Superior temporal gyrus (tissue), 1 donor: ENCODE measurements around the gene ZBTB22.
A peak's percentile ranks its signal among the peaks of the same experiment; 100 is the strongest.

ENCODE experiments used
- DNase-seq: peaks from one replicate; pipeline ENCODE4 v3.0.0-alpha.2; 2016; ENCODE audit errors: extremely low spot score

ZBTB22 gene

DNA sequence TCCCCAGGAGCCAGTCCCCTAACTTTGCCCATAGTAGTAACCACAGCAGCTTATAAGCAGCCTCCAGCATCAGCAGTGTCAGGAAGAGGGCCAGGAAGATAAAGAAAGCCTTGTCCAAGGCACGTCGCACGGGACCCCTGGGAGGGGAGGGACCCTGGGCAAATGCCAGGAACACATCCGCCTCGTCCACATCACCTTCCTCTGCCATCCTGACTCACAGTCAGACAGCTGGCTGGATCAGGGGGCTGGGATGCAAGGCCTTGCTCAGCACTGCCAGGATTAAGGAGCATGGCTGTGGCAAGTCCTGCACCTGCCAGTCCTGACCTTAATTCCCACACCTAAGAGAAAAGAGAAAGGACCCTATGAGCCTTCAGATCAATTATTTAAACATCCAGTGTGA is 11.5 kb upstream of the ZBTB22 start:
- DNase-seq, result no peak

DNA sequence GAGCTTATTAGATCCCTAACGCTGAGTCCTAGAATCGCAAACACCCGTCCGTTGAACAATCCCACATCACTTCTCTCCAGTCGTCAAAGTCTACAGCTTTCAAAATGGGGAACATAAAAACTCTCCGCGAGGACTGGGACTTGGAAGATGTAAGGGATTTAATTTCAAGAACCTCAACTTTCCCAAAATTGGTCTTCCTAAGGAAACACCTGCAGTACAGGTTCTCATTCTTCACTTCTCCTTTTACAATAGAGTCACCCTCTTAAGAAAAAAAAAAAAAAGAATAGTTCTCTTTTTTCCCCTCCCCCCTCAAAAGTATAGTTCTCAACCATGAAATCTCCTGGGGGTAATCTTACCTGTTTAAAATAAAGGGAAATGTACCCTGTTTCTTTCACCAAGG is 6.6 kb upstream of the ZBTB22 start:
- no peak for DNase-seq

DNA sequence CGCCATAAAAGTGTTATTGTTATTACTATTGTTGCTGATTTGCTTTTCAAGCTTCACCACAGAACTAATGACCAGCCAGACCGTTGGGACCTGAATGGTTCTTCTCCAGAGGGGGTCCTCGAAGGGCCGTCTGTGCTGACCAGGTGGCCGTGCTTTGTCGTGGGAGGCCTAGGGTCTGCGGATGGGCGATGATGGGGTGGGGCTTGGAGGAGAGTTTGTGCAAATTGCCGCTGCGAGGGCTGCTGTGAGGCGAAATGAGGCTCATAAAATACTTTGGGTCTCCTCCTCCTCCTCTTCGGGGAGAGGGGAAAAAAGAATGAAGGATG is 6.0 kb upstream of the ZBTB22 start:
- no peak for DNase-seq

DNA sequence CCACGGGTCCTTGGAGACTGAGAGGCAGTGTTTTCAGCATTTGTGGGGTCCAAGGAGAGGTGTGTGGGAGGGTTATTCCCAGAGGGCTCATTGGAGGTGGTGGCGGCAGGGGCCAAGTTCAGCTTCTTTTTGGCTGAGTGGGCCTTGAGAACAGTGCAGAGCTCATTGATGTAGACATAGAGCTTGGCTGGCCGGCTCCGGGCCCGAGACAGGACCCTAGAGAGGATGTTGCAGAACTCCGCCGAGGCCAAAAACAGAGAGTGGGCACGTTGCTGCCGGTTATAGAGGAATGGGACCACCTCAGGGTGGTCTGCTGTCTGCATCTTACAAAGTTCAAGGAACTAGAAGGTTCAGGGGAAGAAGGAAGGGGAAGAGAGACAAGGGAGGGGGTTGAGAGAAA is 3.7 kb upstream of the ZBTB22 start:
- no peak for DNase-seq

DNA sequence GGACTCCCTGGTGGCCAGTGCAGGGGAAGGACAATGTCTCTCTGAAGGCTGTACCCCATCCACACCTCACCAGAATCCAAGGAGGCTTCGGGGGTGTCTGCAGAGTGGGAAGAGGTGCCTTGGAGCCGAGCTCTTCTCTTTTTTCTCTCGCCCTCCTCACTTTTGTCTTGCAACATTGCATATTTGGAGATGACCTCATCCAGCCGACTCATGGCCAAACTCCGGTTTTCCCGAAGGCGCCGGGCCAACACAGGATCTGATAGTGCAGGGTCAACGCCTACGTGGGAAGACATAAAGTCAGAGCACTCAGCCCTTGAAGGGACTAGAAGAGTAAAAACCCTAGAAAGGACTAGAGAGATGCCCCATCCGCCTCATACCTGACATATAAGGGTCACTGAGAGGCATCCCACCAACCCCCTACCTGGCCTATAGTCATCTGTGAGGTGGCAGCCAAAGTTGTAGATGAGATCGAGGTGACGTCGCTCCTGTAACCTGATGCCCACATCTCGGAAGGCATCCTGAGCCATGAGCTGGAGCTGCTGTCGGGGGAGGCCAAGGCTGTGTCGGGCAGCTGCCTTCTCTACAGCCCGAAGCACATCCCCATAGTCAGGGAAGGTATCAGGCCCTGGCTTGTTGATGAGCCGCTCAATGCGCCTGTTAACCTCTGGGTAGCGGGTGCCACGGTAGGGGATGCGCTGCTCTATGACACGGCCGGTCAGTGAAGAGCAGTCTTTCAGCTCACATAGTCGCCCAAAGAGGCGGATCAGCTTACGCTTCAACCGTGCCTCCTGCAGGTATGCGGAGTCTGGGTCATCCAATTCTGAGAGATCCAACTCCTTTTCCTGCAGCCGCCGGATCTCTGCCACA is 3.0 kb upstream of the ZBTB22 start:
- no peak for DNase-seq

DNA sequence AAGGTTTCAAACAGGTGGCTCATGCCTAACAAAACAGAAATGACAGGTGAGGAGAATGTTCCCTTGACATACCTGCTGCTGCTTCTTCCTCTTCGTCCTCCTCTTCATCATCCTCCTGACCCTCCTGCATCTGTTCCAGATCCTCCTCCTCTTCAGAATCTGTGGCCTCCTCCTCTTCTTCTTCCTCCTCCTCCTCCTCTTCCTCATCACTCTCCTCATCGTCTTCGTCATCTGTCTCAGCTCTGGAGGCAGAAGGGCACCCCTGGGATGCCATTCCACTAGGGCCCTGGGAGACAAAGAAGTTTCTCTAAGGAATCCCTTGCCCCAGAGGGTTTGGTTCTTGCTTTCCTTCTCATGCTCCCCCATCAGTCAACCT is 2.4 kb upstream of the ZBTB22 start:
- no peak for DNase-seq

DNA sequence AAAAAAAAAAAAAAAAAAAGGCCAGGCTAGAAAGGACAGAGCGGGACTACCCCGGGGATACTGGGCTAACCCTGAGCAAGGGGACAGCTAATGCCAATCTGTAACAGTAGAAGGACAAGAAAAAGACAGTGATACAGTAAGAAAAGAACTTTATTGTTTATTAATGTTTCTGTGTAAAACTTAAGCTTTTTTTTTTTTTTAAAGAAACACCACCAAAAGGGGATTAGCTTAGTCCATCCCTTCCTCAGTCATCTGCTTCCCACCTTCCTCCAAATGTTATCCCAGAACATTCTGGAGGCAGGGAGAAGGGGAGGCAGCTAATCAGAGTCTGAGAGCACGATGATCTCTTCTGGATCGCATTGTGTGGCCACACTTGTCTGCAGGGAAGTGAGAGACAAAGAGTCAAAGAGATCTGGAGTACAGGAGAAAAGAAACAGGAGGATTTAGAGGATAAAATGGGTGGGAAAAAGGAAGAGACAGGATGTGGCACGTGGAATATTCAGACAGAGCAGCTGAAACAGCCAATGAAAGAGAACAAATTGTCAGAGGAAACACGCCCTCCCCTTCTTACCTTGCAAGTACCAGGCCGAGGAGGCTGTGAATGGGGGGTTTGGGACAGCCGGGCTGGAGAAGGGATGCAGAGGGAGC is 1.0 kb upstream of the ZBTB22 start:
- no peak for DNase-seq

DNA sequence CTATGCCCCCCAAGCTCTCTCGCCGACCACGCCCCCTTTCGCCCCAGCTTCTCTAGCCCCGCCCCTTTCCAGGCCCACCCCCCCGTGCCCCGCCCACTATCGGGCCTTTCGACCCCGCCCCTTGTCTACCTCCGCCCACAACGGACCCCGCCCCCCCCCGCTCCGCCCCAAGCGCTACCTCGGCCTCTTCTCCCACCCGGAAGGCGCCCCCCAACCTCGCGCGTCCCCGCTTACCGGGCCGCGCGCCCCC is 200 bp downstream of the ZBTB22 start:
- DNase-seq, result no peak

DNA sequence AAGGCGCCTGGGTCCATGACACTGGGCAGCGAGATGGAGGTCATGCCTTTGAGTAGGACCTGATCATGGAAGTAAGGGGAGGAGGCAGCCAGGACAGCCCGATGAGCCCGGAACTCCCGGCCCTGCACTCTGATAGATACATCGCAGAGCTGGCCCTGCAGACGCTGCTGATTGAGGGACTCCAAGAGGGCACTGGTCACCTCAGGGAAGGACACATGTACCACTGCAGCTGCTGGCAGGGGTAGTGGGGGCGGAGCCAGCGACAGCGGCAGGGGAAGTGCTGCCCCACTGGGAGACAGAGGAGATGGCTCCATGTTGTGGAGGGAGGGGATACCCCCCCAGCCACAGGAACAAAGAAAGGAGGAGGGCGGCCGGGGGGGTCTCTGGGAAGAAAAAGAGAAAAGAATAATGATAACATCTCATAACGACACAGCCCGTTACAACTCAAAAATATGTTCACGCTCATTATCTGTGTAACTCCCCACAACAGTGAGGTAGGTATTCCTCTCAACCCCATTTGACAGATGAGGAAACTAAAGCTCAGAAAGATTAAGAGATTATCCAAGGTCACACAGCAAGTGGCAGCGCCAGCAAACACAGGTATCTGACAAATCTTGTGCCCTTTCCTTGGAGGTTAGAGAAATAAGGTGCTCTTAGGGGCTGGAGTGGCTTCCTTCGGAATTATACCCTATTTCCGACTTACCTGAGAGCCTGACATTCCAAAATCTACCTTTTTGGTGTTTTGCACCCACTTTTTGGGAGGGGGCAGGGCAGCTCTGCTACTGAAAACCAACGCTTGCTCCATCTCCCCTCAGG is 733 bp downstream of the ZBTB22 start:
- no peak for DNase-seq

DNA sequence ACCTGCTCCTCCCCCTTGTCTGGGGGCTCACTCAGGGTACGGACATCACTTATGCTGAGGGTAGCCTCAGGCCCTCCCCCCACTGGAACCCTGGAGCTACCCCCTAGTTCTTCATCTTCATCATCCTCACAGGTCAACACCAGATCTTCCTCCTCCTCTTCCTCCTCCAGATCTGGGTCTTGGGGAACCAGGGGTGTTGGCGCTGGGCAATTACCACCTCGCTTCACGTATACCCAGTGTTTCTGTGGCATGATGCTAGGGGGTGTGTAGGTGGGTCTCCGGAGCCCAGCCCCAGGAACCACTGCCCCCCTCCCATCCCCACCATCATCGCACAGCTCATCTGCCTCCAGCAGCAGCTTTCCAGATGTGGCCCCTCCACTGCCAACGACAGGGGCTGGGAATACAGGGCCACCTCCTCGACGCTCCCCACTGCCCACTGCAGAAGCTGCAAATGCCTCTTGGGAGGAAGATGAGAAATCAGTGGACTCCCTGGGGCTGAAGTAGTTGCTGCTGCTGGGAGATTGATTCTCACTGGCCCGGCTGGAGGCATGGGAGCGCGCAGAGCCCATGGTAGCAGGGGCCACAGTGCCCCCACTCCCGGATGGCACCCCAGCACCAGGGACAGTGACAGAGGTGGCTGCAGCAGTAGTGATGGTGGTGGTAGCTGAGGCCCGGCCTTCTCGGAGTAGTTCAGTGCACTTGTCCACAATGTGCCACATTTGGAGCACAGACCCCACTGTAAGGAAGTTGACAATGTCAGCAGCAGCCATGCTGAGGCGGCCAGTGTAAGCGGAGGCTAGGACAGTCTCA is 1.5 kb downstream of the ZBTB22 start:
- DNase-seq, result no peak

DNA sequence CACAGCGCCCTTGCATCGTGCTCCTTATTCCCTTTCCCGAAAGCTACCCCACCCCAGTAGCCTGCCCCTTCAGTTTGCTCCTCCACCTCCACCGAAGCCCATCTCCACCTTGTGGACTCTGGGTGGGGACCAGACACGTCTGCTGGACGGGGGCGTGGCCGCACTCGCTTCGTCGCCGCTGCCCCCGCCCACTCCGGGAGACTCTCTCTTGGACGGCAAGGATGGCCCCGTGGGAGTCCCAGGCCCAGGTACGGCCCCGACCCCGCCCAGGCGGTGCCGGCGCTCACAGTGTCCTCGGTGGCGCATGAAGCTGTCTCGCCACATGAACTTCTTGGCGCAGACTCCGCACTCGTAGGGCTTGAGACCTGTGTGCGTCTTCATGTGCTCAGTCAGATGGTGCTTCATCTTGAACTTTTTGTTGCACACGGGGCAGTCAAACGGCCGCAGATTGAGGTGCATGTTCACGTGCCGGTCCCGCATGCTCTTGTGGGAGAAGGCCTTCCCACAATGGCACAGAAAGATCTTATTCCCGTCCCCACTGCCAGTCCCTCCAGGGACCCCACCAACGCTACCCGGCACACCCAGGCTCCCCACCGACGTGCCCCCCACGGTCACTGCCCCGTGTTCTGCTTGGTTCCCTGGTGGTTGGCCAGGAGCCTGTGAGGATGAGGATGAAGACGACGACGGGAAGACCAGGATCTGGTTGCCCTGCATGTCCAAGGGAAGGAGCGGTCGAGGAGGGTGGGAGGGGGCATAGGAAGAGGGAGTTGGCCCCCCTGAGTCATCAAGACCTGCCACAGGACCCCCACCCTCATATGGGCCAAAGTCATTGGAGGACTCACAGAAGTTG is 2.4 kb downstream of the ZBTB22 start:
- no peak for DNase-seq

DNA sequence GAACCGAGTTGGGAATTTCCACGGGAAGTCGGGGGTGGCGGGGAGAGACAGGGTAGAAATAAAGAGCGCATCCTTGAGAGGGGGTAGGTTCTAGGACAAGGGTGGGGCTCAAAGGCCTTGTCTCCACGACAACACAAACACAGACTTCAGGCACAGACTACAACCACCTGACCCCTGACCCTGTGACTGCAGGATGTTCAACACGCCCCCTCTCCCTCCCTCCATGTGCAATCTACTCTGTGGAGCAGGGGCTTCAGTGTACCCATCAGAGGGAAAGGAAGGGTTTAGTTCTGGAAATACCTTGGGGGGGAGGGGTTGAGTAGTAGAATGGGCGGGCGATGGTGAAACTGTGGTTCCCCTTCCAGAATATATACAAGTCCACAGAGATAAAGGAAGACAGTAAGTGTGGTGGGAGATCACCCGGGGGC is 3.0 kb downstream of the ZBTB22 start:
- peak; percentile 27 for DNase-seq

DNA sequence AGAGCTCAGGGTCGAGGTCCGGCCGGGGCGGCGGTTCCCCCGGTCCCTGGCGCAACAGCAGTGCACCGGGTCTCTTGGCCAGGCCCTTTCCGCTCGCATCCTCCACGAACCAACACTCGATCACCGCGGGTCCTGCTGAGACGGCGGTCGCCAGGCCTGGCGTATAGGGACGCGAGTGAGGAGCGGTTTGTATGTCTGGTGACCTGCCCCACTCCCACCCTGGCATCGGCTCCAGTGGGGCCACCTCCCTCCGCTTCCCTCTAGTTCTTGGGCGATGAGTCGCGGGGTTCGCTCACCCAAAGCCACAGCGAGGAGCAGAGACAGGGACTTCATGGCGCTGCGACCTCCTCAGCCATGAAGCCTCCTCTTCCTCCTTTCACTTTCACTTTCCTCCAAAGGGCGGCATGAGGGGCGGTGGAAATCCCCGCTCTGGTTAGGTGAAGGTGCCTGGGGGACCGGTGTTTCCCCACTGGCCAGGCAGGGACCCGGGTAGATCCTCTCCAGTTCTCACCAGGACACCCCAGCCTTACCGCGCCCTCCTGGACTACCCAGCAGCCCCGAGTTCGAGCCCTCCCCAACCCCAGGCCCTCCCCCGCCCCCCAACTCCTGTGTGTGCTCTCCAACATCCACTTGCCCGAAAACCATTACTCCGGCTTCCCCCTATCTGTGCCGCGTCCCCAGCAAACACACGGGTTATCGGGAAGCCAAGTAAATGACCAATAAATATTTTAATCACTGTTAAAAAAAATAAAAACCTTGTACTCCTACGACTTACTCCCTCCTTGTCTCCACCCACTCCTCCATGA is 3.6 kb downstream of the ZBTB22 start, which contains the start of gene TAPBP:
TSS of gene TAPBP (minus strand) at position 370 of the 806 bp plus-strand sequence. CDS start at position 333, 37 bp downstream.
- peak; percentile 54 for DNase-seq

DNA sequence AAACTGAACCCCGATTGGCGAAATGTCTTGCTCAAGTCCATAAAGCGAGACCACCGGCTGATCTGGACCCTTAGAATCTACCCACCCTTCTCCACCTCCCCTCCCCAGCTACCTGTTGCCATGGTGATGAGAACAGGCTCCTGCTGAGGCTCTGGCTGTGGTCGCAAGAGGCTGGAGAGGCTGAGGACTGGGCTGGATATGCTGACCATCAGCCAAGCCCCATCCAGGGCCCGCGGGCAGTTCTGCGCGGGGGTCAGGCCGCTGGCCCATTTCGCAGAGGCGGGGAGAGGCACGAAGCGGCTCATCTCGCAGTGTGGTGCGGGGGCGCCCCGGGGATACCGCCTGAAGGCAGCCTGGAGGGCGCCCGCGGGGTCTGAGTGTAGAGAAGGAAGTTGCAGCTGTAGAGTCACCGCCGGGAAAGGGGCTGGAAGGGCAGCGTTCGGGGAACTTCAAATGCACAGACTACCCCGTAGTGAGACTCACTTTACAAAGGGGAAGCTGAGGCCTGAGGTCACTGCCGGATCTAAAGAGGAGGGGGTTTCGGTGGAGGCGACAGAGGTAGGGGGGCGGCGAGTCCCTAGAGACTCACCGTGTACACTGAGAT is 4.3 kb downstream of the ZBTB22 start:
- peak; percentile 31 for DNase-seq

DNA sequence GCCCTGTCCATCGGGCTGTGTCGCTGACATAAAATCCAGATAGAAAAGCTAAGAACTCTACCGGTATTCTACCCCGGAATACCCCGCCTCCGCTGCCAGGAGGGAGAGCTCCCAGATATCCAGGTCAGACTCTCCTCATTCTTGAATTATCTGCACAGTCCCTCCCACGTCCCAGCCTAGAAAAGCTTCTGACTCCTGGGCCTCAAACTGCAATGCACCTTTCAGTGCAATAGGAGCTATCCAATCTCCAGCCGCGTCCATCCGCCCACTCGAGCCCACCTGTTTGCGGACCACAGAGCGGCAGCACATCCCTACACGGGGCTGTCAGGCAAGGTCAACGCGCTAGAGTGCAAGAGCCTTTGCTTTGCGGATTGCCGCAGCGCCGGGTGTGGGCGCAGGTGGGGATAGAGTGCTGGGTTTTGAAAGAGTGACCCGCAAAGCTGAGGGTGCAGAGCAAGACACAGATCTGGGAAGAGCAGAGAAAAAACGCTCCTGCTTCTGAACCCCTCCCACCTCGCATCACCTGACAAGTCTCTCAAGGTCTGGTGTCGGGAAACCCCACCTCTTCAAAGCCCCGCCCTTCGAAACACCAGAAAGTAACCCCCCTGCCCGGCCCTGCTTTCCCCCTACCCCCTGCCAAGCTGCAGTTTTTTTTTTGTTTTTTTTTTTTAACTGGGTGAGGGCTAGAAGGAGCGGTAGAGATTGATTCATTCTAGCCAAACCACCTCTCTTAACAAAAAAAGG is 5.0 kb downstream of the ZBTB22 start:
- DNase-seq, result peak; percentile 64

DNA sequence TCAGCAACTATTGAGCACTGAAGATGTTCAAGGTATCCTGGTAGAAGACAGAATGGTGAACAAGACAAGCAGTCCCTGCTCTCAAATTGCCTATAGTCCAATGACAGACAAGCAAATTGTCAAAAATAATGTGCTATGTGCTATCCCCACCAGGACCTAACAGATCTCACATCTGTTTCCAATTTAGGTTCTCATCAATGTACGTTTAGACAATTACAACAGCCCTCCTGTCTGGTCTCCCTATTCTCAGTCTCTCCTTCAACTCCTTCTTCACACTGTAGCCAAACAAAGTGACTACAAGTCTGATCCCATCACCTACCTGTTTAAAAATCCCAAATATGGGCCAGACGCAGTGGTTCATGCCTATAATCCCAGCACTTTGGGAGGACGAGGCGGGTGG is 11.2 kb downstream of the ZBTB22 start:
- no peak for DNase-seq

DNA sequence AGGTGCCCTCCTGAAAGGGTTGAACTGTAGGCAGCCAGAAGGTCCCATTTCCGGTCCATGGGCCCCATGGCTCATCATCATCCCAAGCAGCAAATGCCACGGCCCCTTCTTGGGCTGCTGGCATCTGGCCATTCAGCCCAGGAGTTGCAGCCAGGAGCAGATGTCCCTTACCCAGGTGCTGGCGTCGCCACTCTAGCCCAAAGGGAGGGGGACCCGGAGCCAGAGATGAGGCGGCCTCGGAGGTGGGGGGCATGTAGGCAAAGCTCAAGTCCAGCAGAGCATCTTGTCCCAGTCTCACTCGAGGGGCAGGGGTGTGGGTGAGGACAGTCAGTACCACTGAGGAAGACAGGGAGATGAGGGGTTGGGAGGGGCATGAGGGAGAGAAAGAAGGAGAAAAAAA is 12.5 kb downstream of the ZBTB22 start:
- no peak for DNase-seq

DNA sequence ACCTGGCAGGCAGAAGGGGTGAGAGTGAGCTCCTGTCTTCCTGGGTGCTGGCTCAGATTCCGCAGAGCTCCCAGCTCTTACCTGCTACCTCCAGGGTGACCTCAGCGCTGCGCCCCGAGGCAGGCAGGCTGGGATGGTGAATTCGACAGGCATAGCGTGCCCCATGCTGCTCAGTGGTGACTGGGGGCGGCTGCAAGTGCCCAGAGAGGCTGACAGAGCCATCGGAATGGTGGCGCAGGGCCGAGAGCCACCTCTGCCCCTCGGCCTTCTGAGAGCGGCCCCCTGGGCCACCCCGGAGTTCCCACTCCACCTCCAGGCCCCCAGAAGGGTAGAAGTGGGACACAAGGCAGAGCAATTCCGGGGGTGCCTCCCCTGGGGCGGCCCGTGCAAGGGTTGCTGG is 13.3 kb downstream of the ZBTB22 start:
- DNase-seq, result no peak

DNA sequence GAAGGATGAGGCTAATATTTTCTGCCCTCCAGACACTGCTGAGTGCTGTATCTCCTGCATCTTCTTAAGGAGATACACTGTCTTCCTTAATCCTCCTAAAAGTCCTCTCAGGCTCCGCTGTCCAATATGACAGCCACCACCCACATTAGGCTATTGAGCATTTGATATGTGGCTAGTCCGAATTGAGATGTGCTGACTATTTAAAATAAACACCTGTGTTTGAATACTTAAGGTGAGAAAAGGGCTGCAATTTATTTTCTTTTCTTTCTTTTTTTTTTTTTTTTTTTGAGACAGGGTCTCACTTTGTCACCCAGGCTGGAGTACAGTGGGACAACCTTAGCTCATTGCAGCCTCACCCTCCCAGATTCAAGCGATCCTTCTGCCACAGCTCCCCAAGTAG is 15.7 kb downstream of the ZBTB22 start:
- no peak for DNase-seq
